Naive B cell (primary cell): ENCODE results near the gene MRPL55. TPM values are rescaled to one million over a fixed set of nuclear protein-coding genes. Genes with fewer than 3 reads are reported as not detected.

ENCODE experiments used
- ATAC-seq, 2 donors: fragments of 150-1000 bp; cut with Tn5 transposase; 2 replicates each; pipeline ENCODE4 v1.10.0; 2021; ENCODE audit warnings: low read depth in 2 of 2, mild to moderate bottlenecking in 2 of 2, moderate library complexity in 2 of 2
- DNase-seq: peaks from one replicate; pipeline ENCODE4 v3.0.0; 2022
- H3K27ac Mint-ChIP-seq, 6 donors: one replicate each; pipeline ENCODE4 v1.8.0; 2020 to 2022; ENCODE audit warnings: mild to moderate bottlenecking in 6 of 6, mixed read lengths in 6 of 6, moderate library complexity in 5 of 6, inconsistent platforms in 2 of 6
- H3K27me3 Mint-ChIP-seq, 3 donors: one replicate each; pipeline ENCODE4 v1.8.0; 2021 to 2022; ENCODE audit warnings: mixed read lengths in 3 of 3, mild to moderate bottlenecking in 1 of 3
- H3K36me3 Mint-ChIP-seq, 2 donors: one replicate each; pipeline ENCODE4 v1.8.0; 2020 to 2022; ENCODE audit warnings: mixed read lengths in 2 of 2, inconsistent platforms in 1 of 2, mild to moderate bottlenecking in 1 of 2
- H3K4me1 Mint-ChIP-seq, 3 donors: one replicate each; pipeline ENCODE4 v1.8.0; 2020 to 2022; ENCODE audit warnings: mixed read lengths in 3 of 3, inconsistent platforms in 1 of 3, mild to moderate bottlenecking in 1 of 3, moderate library complexity in 1 of 3
- H3K4me3 Mint-ChIP-seq, 8 donors: one replicate each; pipeline ENCODE4 v1.8.0; 2020 to 2022; ENCODE audit warnings: mild to moderate bottlenecking in 8 of 8, mixed read lengths in 8 of 8, moderate library complexity in 8 of 8, inconsistent platforms in 2 of 8
- H3K9me3 Mint-ChIP-seq, 7 donors: one replicate each; pipeline ENCODE4 v1.8.0; 2020 to 2022; ENCODE audit warnings: mixed read lengths in 7 of 7, mild to moderate bottlenecking in 5 of 7, inconsistent platforms in 2 of 7, moderate library complexity in 1 of 7
- polyA plus RNA-seq, 6 donors: library from polyadenylated mRNA; unstranded; fragments of 300-500 nt; fragmentation: Illumina TruSeq; gene quantifications; one replicate each; pipeline ENCODE4 v1.2.3, GENCODE V29; 2021; ENCODE audit warnings: low read depth in 6 of 6

The MRPL55 gene
- polyA plus RNA-seq, 6 donors from 2014 or later: 98.2 to 211 (median 121) TPM

DNA sequence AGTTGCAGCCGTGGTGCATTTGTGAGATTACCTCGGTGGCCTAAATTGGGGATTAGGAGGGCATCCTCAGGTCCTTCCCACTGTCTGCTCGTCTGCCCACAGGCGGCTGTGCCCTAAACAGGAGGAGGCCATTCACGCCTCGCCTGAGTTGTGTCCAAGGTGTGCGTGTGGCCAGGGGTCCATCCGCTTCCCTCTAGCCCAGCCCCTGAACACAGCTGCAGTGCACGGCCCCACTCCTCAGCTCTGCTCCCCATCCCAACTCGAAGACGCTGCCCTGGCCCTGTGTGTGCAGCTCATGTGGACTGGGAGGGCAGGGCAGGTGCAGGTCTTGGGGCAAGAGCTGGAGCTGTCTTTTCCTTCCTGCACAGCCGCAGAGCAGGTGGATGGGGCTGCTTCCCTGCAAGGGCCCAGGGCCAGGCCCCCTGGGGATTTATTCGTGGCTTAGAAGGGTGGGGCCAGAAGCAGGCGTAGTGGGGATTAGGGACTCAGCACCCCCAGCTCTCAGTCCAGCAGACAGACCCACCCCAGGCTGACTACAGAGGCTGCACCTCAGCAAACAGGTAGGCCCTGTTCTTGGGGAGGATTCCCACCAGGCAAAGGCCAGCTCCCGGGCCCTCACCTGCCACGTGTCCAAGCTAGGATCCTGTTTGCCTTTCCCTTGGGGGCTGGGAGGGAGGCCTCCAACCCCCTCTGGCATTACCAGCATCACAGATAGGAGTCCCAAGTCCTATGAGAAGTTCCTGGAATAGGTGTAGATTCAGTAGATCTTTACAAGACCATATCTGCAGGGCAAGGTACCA is 35.3 kb upstream of the MRPL55 start:
- Mint-ChIP-seq H3K4me3 (peak overlapping the region in 2 of 8 donors; percentile 12 to 84), H3K36me3 (no peaks in the 10 kb centered on the region)

DNA sequence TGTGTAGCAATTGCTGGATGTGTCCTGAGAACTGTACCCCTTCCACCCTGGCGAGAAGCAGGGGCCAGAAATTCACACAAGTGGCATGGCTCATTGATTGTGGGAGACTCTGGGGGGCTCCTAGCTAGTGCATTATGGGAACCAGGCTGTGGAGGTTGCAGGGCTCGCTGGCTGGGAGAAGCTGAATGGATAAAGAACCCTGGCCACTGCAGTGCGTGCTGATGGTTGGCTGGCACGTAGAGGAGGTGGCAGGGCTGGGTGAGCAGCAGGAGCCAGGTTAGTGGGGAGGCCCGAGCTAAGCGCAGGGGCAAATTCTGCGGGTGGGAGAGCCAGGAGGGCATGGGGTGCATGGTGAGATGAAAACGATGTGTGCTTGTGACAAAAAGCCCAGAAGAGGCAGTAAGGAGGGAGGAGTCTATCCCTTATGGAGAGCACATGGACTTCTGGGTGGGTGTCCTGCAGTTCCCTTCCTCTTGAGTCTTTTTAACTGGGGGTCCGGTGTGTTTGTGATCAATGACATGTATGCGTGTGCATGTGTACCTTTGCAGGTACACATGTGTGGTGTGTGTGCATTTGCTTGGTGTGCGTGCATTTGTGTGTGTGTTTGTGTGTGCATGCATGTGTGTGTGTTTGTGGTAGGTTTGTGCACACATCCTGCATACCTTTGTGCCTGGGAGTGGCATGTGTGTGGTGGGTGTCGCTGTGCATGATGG is 34.5 kb upstream of the MRPL55 start:
- Mint-ChIP-seq H3K27ac (peak overlapping the region in 3 of 6 donors; percentile 24 to 57 (median 26)), H3K4me1 (peaks cover 22 to 41% (median 39%) of the 10 kb centered on the region in 3 donors), H3K9me3 (peaks cover 0 to 2% (median 0%) of the 10 kb centered on the region in 7 donors), H3K4me3 (peak overlapping the region in 6 of 8 donors; percentile 15 to 89 (median 54)), H3K27me3 (no peaks in the 10 kb centered on the region), H3K36me3 (no peaks in the 10 kb centered on the region)
- DNase-seq (no peak), ATAC-seq (no peak)

More for the DNA sequence above, 35.3 kb upstream of the MRPL55 start:
- Mint-ChIP-seq H3K27me3 (no peaks in the 10 kb centered on the region), H3K9me3 (peaks cover 0 to 2% (median 0%) of the 10 kb centered on the region in 7 donors), H3K4me1 (peaks cover 22 to 39% (median 38%) of the 10 kb centered on the region in 3 donors), H3K27ac (peak overlapping the region in 3 of 6 donors; percentile 38 to 83 (median 57))
- DNase-seq: no peak
- no peak for ATAC-seq

DNA sequence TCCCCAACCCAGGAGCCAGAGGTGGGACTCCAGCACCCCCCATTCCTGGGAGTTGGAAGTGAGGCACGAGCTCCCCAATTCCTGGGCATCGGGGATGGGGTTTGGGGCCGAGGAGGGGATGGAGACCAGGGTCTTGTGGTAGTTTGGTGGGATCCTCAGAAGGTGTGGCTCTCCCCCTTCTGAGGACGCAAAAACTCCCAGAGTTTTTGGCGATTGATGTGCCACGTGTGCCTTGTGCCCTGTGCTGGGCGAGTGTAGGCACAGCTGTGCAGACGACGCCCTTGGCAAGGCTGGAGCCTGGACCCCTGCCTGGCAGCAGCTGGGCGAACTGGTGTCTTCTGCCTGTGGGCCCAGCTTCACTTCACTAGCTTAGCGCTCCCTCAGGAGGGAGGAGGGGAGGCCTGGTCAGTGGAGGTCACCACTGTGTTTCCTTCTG is 33.6 kb upstream of the MRPL55 start:
- no peaks in the 10 kb centered on the region for H3K27me3 Mint-ChIP-seq
- peaks cover 30 to 49% (median 45%) of the 10 kb centered on the region in 3 donors for H3K4me1 Mint-ChIP-seq
- H3K4me3 Mint-ChIP-seq: peak overlapping the region in 7 of 8 donors; percentile 32 to 89 (median 64)
- peaks cover 0 to 2% (median 0%) of the 10 kb centered on the region in 7 donors for H3K9me3 Mint-ChIP-seq
- H3K27ac Mint-ChIP-seq: peak overlapping the region in 1 of 6 donors; percentile 26
- H3K36me3 Mint-ChIP-seq: no peaks in the 10 kb centered on the region
- DNase-seq (no peak), ATAC-seq (no peak)

DNA sequence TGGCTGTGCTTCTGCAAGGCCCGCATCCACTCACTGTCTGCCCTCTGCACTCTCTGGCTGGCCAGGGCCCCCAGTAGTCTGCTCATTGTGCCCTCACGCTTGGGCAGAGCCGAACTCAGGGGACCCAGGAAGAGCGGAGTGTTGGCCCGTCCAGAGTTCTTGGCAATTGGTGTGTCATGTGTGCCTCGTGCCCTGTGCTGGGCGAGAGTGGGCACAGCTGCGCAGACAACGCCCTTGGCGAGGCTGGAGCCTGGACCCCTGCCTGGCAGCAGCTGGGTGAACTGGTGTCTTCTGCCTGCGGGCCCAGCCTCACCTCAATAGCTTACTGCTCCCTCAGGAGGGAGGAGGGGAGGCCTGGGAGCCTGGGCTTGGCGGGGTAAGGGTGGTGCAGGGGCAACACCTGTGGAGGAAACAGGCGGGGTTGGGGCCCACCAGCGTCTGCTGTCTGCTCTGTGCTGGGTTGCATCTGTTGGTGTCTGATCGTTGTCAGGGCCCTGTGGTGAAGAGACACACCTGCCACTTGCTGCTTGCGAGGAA is 33.1 kb upstream of the MRPL55 start:
- no peak for DNase-seq
- Mint-ChIP-seq H3K9me3 (peaks cover 0 to 2% (median 0%) of the 10 kb centered on the region in 7 donors), H3K36me3 (no peaks in the 10 kb centered on the region), H3K27me3 (no peaks in the 10 kb centered on the region), H3K27ac (peak overlapping the region in 2 of 6 donors; percentile 54 to 76), H3K4me3 (peak overlapping the region; percentile 32 to 98 (median 82)), H3K4me1 (peaks cover 31 to 54% (median 50%) of the 10 kb centered on the region in 3 donors)
- no peak for ATAC-seq

DNA sequence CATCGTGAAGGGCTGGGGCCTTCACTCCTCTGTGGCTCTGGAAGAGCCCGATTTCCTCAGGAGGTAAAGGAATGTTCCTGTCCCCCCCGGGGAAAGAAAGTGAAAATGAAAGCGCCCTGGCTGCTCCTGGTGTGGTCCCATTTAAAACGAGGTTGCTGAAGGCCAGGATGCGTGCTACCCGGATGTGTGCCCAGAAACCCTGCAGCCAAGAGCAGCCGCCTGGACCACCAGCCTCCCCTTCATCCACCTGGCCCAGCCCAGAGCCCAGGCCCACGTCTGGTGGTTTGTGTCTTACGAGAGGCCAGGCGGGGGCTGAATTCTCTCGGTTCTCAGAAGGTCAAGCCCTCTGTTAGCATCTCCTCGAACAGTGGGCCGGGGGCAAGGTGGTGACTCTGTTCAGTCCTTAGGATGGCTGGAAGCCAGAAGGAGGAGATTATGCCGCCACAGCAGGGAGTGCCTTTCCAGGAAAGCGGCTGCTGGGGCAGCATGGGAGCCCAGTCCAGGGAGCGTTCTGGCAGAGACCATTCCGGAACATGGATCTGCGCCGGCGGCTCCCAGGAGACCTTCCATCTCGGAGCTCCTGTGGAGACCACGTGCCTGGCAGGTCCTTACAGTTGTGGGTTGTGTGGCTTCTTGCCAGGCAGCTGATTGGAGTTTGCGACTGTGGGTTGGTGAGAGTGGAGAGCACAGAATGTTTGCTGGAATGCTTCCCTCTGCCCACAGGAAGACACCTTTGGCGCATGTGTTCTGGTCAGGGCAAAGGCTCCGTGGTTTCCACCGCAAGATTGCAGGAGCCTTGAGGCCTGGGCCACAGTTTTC is 32.3 kb upstream of the MRPL55 start:
- ATAC-seq: no peak
- Mint-ChIP-seq H3K4me1 (peaks cover 39 to 62% (median 58%) of the 10 kb centered on the region in 3 donors), H3K27me3 (no peaks in the 10 kb centered on the region), H3K9me3 (peaks cover 0 to 2% (median 0%) of the 10 kb centered on the region in 7 donors), H3K27ac (peak overlapping the region; percentile 82 to 100 (median 98)), H3K36me3 (no peaks in the 10 kb centered on the region), H3K4me3 (peak overlapping the region; percentile 84 to 98 (median 97))
- DNase-seq: no peak

DNA sequence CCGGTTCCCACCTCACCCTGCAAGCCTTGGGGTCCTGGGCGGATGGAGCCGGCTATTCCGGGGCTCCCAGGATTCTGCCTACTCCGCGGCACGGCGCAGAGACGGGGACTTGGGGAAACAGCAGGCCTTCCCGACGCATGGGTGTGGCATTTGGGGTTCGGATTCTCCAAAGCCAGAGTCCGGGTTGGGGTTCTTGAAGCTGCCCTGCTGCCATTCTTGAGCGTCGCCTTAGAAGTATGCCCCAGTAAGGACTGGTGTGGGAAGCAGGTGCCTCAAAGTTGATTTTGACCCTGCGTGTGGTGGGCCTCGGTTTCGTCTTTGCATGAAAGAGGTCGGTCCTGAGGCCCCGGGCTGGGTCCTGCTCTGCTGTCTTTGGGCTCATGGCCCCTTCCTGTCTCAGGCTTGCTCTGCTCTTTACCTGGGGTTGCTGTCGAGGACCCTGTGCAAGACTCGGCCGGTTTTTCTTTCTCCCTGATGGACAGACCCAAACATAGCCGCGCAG is 31.7 kb upstream of the MRPL55 start:
- Mint-ChIP-seq H3K27me3 (no peaks in the 10 kb centered on the region), H3K9me3 (peaks cover 0 to 2% (median 0%) of the 10 kb centered on the region in 7 donors), H3K36me3 (no peaks in the 10 kb centered on the region), H3K27ac (peak overlapping the region; percentile 82 to 100 (median 98)), H3K4me1 (peaks cover 39 to 65% (median 65%) of the 10 kb centered on the region in 3 donors), H3K4me3 (peak overlapping the region; percentile 84 to 98 (median 97))
- DNase-seq: no peak
- ATAC-seq: no peak

DNA sequence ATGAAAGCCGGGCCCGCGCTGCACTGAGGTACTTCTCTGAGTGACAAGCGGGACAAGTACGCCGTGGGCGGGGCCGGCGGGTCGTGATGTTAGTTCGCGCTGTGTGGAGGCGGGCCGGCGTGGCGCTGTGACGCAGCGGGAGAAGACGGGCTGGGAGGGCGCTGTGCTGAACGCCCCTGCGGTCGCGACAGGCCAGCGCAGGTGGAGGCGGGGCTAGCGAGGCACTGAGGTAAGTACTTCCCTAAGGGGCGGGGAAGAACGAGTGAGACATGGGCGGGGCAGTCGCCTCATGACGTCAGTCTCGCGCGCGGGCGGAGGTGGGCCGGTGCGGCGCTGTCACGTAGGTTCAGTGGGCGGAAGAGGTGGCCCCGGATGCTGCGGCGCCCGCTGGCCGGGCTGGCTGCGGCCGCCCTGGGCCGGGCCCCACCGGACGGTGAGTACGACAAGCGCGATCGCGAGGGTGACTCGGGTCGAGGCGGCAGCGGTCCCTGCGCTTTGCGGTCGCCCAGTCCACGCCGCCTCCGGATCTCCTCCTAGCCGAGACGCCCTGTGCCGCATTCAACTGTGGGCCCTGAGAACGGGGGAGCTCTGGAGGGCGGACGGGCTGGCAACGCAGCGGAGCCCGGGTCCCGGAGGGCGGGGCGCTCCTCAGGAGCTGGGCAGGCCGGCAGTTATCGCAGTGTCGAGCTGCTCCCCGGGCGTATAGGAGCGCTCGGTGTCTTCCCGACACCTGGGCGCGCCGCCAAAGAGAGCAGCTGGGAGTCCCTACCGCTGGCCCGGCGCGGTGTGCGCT is 31.0 kb upstream of the MRPL55 start, which contains the start of gene GUK1:
Gene GUK1, plus strand, starts transcription at position 349 of the 793 bp plus-strand sequence. Its CDS starts 24 bp downstream, at position 373.
- DNase-seq: peak; percentile 100
- no peaks in the 10 kb centered on the region for H3K36me3 Mint-ChIP-seq
- peak within 1 kb of the TSS; percentile 84 to 98 (median 97) for H3K4me3 Mint-ChIP-seq
- peak; percentile 76 to 77 for ATAC-seq
- peaks cover 0 to 2% (median 0%) of the 10 kb centered on the region in 7 donors for H3K9me3 Mint-ChIP-seq
- H3K27ac Mint-ChIP-seq: peak within 1 kb of the TSS; percentile 93 to 100 (median 100)
- peaks cover 39 to 66% (median 65%) of the 10 kb centered on the region in 3 donors for H3K4me1 Mint-ChIP-seq
- no peaks in the 10 kb centered on the region for H3K27me3 Mint-ChIP-seq

DNA sequence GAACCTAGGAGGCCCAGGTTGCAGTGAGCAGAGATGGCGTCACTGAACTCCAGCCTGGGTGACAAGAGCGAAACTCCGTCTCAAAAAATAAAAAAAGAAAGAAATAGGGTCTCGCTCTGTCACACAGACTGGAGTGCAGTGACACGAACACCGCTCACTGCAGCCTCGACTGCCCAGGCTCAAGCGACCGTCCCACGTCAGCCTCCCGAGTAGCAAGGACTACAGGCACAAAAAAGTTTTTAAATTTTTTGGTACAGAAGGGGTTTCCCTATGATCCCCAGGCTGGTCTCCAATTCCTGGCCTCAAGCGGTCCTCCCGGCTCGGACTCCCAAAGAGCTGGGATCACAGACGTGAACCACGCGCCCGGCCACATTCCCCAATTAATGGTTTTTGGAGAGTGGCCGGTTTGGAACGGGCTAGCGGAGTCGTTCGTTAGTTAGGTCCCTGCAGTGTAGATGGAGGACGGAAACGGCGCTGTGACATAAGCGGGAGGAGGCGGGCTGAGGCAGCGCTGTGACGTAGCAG is 30.4 kb upstream of the MRPL55 start:
- peaks cover 39 to 65% (median 61%) of the 10 kb centered on the region in 3 donors for H3K4me1 Mint-ChIP-seq
- no peak for DNase-seq
- peaks cover 0 to 2% (median 0%) of the 10 kb centered on the region in 7 donors for H3K9me3 Mint-ChIP-seq
- no peak for ATAC-seq
- no peaks in the 10 kb centered on the region for H3K27me3 Mint-ChIP-seq
- peak overlapping the region; percentile 84 to 98 (median 97) for H3K4me3 Mint-ChIP-seq
- H3K36me3 Mint-ChIP-seq: no peaks in the 10 kb centered on the region
- peak overlapping the region; percentile 93 to 100 (median 100) for H3K27ac Mint-ChIP-seq

DNA sequence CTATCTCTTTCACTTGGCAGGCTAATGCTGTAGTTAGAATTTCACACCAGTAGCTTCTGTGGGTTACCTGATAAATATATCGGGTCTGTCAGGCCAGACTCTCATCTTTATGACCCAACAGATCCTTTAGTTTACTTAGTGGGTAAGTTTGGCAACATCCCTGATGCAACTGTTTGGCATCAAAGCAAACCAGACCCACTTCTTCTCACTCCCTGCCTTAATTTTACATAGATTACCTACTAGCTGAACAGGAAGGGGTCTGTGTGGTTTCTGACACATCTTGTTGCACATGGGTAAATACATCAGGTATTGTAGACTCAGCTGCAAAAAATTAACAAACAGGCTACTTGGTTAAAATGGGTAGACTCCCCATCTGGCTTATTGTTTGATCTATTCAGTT is 27.8 kb upstream of the MRPL55 start:
- Mint-ChIP-seq H3K27ac (peak overlapping the region; percentile 29 to 100 (median 96)), H3K9me3 (peaks cover 0 to 2% (median 0%) of the 10 kb centered on the region in 7 donors), H3K4me3 (peak overlapping the region in 1 of 8 donors; percentile 86), H3K4me1 (peaks cover 25 to 41% (median 38%) of the 10 kb centered on the region in 3 donors), H3K36me3 (no peaks in the 10 kb centered on the region), H3K27me3 (no peaks in the 10 kb centered on the region)
- DNase-seq (no peak), ATAC-seq (no peak)

DNA sequence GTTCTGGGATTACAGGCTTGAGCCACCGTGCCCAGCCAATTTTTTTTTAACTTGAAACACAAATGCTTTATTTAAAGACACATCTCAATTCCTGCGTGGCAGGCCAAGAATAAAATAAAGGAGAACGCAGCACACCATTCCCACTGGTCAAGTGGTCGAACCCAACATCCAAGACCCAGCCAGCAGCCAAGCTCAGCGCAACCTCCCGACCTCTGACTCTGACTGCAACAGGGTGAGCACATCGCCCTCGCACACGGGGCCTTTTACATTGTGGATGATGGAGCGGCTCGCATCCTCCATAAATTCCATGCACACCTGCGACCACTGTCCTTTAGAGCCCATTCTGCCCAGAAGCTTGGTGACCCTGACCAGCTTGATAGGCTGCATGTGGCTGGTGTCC is 25.5 kb upstream of the MRPL55 start:
- peaks cover 22 to 38% (median 35%) of the 10 kb centered on the region in 3 donors for H3K4me1 Mint-ChIP-seq
- H3K27ac Mint-ChIP-seq: peak overlapping the region in 3 of 6 donors; percentile 50 to 74 (median 72)
- H3K27me3 Mint-ChIP-seq: peaks cover 0 to 4% (median 0%) of the 10 kb centered on the region in 3 donors
- H3K9me3 Mint-ChIP-seq: peaks cover 0 to under 1% (median 0%) of the 10 kb centered on the region in 7 donors
- ATAC-seq (no peak), DNase-seq (no peak)
- H3K4me3 Mint-ChIP-seq: no peak overlapping the region
- no peaks in the 10 kb centered on the region for H3K36me3 Mint-ChIP-seq

DNA sequence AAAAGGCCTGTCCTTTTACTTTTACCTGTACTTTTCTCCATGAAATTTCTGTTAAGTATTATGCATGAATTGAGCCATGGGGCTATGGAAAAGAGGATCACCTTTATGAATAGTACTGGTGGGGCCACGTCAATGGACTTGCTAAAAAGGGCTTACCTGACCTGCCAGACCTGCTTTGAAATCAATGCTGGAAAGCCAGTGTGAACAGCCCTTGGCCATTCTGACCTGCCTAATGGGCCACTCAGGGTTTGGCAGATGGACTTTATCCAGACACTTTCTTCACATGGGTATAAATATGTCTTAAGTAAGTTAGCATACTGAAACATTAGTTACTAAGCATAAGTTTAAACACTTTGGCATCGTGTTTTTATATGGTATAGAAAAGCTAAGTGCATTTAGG is 22.7 kb upstream of the MRPL55 start:
- Mint-ChIP-seq H3K4me1 (peaks cover 7 to 19% (median 16%) of the 10 kb centered on the region in 3 donors), H3K9me3 (no peaks in the 10 kb centered on the region), H3K27ac (peak overlapping the region in 1 of 6 donors; percentile 27), H3K27me3 (peaks cover 0 to 13% (median 8%) of the 10 kb centered on the region in 3 donors), H3K4me3 (no peak overlapping the region), H3K36me3 (no peaks in the 10 kb centered on the region)
- DNase-seq: no peak
- ATAC-seq: no peak
